Measurements from ENCODE around the gene ZNF408.

DNA sequence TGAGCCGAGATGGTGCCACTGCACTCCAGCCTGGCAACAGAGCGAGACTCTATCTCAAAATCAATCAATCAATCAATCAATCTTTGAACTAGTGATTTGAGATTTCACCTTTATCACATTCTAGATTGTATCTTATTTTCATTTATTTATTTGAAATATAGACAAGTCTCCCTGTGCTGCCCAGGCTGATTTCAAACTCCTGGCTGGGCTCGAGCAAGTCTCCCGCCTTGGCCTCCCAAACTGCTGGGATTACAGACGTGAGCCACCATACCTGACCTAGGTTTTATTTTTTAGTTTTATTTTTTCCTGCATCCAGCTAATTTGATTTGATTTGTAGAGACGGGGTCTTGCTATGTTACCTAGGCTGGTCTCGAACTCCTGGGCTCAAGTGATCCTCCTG is 35.3 kb downstream of the ZNF408 start:
- TF ChIP-seq CTCF (IDR thresholded peaks at IDR 0.05; ENCODE audit: extremely low read depth in 1 of 2, insufficient read depth in 1 of 2, low read depth in 1 of 2, low read length in 2 of 2) (no peak), POLR2A (IDR thresholded peaks at IDR 0.05; ENCODE audit: low read depth, low read length) (no peak), JUN (IDR thresholded peaks at IDR 0.05; ENCODE audit: borderline replicate concordance, insufficient read depth, insufficient read length, low read depth) (no peak), MYC (IDR thresholded peaks at IDR 0.05; ENCODE audit: low read depth, low read length) (no peak), POLR2AphosphoS5 (IDR thresholded peaks at IDR 0.05; ENCODE audit: insufficient read depth, low read depth, low read length) (no peak), EZH2 (IDR thresholded peaks at IDR 0.05; ENCODE audit: borderline replicate concordance, low read depth, low read length, severe bottlenecking) (no peak)
- TF ChIP-seq, protein P1, sequence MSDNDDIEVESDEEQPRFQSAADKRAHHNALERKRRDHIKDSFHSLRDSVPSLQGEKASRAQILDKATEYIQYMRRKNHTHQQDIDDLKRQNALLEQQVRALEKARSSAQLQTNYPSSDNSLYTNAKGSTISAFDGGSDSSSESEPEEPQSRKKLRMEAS (IDR thresholded peaks at IDR 0.05; ENCODE audit: insufficient read depth, insufficient read length): no peak

Measured in endothelial cell of umbilical vein (primary cell).